Activated CD4-positive, alpha-beta T cell treated with anti-CD3 and anti-CD28 coated beads for 24 hours (primary cell): ENCODE results near the gene DAD1.

Experiments used
- DNase-seq, 2 donors: peaks; one replicate each; pipeline ENCODE4 v3.0.0-alpha.2; 2020; ENCODE audit warnings: low read depth in 2 of 2

The DAD1 gene

GRCh38 chr14:22519877-22520685 is 68.9 kb downstream of the DAD1 start:
- DNase-seq: no peak

DNA sequence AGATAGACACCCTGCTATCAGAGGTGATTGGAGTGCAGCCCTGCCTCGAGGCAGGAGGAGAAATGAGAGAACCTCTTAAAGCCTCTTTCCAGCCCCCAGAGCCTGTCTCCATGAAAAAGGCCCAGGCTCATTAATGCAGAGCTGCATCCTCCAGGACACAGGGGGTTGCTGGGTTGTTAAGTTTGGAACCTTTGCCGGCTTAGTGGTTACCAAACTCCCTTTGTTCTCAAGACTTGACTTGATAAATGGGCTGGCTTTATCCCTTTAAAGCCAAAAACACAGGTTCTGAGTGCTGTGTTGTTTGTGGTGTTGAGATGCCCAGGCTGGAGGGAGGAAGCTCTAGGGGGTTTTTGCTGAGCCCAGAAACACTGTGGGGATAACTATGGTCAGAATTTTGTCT is 71.0 kb downstream of the DAD1 start:
- no peak for DNase-seq

DNA sequence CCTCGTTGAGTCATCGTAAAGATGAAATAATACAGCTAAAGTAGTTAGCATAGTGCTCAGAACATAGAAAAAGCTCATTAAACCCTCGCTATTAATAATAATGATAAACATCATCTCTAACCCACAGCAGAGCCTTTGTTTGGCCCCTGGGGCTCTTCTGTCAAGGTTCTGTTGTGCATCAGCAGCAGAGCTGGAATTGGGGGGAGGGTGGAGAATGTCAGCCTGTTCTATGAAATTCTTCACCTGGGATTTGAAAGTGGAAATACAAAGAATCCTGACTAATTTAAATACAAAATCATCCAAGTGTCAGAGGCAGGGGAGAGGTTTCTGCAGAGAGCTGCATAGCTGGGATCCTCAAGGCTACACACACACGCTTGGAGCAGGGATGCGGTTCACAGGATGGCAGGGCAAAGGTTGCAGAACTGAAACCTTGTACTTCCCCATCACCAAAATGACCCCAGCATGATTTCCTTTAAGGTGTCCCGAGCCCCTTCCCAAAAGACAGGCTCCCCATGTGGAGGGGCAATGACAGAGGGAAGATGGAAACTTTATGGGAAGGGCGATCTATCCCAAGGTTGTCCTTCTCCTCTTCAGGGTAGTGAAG is 71.8 kb downstream of the DAD1 start:
- DNase-seq: no peak

- no peak for DNase-seq
Observed at GRCh38 chr14:22515929-22516328, 73.1 kb downstream of the DAD1 start.
